ENCODE data around the gene ADAM19.

GRCh38 chr5:157473383-157474320, 101.9 kb downstream of the ADAM19 start:
- TF ChIP-seq POLR2A (IDR thresholded peaks at IDR 0.05; ENCODE audit: low read depth, low read length) = no peak
- TF ChIP-seq CTCF (conservative IDR thresholded peaks at IDR 0.05; ENCODE audit: low read depth, low read length) = no peak; the same call in 1 of the 2 replicates
- no peak for TF ChIP-seq ELK1 (IDR thresholded peaks at IDR 0.05; ENCODE audit: borderline replicate concordance, low read depth, low read length)
- TF ChIP-seq CEBPB (IDR thresholded peaks at IDR 0.05; ENCODE audit: low read depth, low read length) = no peak
- no peak for TF ChIP-seq RCOR1 (IDR thresholded peaks at IDR 0.05; ENCODE audit: insufficient replicate concordance, low read length)
- TF ChIP-seq RAD21 (IDR thresholded peaks at IDR 0.05; ENCODE audit: low read length) = peak; percentile 42
- no peak for TF ChIP-seq MAZ (IDR thresholded peaks at IDR 0.05; ENCODE audit: borderline replicate concordance, low read depth, low read length)
- peak; percentile 15; the same call in 1 of the 2 replicates for TF ChIP-seq MAFK (IDR thresholded peaks at IDR 0.05; ENCODE audit: low read depth, low read length)
- TF ChIP-seq RFX5 (IDR thresholded peaks at IDR 0.05; ENCODE audit: low read depth, low read length) = no peak
- TF ChIP-seq USF2 (IDR thresholded peaks at IDR 0.05; ENCODE audit: low read depth, low read length) = no peak
